HG03066 (cell line): ENCODE results near the gene KRT28.
"Not testable (repeated sequence)": the region's sequence is repeated elsewhere in the genome, so short reads cannot be mapped to it uniquely, and the experiment has no call there.

Experiments
- ATAC-seq: cut with Tn5 transposase; IDR thresholded peaks from one replicate; pipeline ENCODE4 v1.9.1; 2021; ENCODE audit warnings: low read depth; ENCODE audit not compliant: unreplicated experiment

KRT28 gene

DNA sequence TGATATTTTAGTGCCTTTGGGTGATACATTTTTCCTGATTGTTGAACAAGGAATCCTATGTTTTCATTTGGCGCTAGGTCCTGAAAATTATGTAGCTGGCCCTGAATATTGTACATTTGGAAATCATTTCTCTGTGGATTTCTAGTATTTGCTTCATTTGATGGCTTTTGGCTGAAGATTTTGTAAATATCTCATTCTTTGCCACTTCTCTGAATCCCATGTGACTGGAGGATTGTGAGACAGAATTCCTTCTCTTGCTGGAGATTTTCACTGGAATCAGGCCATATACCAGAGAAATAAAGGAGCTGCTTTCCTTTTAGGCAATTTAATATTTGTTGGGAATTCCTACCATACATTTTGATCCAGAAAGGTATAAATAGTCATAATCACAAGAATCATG, 8.6 kb downstream of the KRT28 start:
- ATAC-seq = no peak

DNA sequence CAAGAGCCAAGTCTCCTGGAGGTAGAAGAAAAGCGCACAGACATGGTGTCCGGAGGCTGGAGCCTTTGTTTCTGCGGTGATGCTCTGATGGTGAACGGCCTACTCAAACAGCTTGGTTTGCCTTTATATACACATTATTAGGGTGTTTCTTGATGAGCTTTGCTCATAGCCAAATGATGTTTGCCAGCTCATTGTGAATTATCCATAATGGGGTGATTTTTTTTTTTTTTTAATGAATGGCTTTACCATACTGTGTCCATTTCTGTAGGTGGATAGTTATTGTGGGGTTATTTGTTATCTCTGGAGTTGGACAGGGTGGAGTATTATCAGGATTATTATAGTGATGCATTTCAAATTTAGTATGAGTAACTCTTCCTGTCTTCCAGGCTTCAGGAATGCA, 17.3 kb downstream of the KRT28 start, which contains the start of gene KRT27:
Gene KRT27, minus strand, starts transcription at position 101 of the 400 bp plus-strand sequence. Its CDS starts 57 bp downstream, at position 44.
- no peak for ATAC-seq

DNA sequence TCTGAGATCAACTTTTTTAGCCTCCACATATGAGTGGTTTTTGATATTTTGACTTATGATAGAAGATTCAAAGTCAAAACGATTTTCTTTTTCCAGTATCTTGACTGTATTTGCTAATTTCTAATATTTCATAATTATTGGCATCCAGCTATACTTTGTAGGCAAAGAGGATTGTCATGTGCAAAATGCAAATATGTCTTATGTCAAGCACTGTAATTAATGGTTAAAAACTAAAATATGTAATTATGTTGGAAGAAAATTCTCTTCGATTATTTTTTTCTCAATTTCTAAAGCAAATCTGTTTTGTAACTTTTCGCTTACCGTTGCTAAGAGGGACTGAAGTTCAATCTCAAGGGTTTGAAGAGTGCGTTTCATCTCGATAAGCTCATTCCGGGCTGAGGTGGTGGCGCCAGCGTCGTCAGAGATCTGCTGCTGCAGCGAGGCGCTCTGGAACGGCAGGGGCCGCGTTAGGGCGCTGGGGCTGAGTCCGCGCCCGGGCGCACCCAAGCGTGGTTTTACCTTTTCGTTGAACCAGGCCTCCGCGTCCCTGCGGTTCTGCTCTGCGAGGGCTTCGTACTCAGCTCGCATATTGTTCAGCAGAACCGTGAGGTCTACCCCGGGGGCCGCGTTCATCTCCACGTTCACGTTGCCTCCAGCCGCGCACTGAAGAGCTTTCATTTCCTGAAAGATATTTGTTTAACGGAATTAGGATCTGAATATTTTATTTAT, 20.4 kb downstream of the KRT28 start:
- no peak for ATAC-seq

DNA sequence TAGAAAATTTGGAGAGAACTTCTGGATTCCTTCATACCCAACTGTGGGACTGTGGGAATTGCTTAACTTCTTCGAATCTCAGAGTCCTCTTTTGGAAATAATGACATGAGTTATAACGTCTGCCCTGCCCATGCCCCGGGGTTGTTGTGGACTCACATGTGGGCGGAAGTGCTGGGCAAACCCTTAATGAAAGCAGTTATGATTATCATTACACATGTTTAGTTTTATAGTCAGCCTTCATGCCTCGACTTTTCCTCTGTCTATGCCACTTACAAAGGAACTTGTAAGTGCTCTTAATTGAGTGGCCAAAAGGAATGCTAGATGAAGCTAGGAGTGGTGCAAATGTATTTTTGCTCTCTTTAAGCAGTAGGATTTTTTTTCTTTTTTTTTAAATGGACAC, 21.3 kb downstream of the KRT28 start:
- no peak for ATAC-seq

DNA sequence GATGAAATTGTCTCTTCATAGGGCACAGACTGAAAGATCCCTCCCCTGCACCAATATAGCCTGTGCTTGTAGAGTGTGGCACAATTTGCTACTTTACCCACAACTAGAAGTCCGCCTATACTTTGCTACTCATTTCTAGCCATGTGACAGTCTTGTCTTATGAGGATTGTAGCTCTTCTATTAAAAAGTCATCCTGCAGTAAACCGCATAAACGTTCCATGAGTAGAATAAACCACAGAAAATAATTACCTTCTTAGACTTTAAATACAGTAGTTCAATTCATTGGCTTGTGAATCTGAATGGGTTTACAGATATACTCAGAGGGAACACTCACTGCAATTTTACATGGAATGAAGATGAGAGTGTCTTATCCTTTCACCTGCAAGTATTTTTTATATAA, 21.8 kb downstream of the KRT28 start:
- ATAC-seq = no peak

DNA sequence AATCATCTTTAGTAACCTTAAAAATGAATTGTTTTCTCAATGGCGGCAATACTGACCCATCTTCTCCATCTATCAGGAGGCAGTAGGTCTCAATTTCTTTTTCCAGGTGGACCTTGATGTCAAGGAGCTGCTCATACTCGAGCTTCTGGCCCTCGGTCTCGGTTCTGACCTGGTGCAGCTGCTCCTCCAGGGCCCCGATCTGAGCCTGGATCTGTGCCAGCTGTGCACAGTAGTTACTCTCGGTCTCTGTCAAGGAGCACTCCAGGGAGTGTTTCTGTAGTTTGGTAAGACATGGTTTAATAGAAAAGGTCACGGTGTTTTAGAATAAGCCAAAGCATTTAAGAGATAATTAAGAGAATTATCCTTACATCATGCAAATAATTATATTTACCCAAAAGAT, 22.3 kb downstream of the KRT28 start:
- no peak for ATAC-seq

DNA sequence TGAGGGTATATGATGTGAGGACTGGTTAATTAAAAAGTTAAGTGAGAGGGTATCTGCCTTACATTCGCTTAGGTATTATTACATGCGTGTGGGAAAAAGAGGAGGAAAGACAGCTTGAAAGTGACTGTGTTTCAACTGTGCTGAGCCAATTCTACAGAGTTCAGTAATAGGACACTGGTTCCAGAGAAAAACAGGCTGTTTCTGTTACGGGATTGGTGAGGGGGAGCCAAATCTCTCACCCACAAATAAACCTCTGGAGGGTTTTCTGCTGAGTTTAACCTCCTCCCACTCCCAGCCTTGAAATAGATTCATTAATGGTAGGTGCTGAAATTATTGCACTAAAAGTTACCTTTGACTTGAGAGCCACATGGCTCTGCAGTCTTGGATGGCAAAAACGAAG, 23.8 kb downstream of the KRT28 start:
- no peak for ATAC-seq

DNA sequence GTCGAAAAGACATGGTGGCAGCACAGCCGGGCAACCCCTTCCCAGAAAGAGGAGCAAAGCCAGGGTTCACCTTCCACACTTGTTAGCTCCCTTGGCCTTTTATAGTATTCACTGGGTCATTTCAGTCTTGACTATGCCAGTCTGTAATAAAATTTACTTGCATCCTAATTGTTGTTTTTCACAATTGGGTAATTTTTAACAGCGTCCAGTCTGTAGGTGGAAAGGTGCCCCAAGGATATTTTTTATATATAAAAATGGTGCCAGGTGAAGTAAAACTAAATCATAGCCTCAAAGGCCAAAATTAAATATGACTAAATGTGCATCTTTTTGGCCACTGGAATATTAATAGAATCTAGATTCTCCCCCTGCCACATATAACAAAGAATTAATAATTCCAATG, 27.7 kb downstream of the KRT28 start, which contains the start of gene KRT26:
Gene KRT26, minus strand, starts transcription at position 101 of the 400 bp plus-strand sequence. Its CDS starts 88 bp downstream, at position 13.
- ATAC-seq = no peak

DNA sequence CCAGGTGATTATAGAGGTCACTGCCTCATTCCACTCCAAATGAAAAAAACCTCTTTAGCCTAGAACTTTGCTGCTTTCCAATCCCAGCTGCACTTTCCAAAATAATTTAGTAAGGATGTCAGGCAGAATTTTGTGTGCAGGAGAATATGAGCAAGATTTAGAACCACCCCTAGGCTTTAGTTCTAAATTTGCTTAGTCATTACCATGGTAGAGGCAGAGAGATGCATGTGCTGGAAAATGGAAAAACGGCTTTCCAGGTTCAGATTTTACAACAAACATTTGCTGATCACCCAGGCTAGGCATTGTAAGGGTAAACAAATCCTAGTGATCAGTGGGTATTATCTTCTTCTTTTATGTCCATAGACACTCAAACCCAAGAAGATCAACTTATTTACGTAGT, 34.1 kb downstream of the KRT28 start:
- no peak for ATAC-seq

DNA sequence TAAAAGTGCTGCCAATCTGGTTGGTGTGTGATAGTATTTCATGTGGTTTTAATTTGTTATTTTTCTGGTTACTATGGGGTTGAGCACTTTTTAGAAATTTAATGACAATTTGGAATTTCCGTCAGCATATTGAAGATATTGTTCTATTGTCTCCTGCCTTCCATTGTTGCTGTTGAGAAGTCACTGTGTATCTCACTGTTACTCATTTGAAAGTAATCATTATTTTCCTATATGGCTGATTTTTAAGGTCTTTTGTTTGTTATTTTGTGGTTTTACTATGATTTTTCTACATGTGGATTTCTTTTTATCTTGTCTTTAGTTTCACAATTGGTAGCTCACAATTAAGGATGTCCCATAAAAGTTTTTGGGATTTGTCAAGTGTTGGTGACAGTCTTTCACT, 36.0 kb downstream of the KRT28 start:
- no peak for ATAC-seq

DNA sequence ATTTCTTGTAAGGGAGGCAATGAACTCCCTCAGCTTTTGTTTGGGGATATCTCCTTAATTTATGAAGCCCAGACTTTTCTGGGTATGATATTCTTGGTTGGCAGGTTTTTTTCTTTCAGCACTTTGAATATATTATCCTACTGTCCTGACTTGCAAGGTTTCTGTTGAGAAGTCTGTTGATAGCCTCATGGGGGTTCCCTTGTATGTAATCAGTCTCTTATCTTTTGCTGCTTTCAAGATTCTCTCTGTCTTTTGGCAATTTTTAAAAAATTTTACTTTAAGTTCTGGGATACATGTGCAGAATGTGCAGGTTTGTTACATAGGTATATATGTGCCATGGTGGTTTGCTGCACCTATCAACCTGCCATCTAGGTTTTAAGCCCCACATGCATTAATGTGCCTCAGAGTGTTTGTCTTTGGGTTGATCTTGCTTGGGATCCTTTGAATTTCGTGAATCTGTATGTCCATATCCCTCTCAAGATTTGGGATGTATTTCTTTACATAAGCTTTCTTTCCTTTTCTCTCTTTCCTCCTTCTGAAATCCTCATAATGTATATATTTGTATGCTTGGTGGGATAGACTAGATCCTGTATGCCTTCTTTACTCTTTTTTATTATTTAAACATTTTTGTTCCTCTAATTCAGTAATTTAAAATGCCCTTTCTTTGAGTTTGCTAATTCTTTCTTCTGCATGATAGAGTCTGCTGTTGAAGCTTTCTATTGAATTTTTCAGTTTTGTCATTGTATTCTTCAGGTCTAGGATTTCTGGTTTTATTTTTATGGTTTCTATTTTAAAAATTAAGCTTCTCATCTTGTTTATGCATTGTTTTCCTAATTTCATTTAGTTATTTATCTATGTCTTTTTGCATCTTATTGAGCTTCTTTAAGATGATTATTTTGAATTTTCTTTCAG, 39.4 kb downstream of the KRT28 start:
- ATAC-seq = no peak

DNA sequence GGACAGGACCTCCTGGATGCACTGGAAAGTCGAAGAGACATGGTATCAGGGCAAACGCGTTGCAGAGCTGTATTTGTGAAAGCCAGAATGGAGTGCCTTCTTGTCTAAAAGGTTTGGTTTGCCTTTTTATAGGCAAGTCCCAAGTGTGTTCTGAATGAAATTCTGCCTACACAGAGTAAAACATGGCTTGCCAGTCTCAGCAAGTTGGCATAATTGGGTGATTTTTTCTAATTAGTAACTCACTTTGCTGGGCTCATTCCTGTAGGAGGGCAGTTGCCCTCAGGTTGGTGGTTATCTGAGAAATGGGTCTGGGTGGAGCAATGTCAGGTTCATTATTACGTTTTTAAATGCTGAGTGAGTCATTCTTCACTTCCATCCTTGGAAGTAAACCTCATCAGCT, 44.5 kb downstream of the KRT28 start, which contains the start of gene KRT25:
Gene KRT25, minus strand, starts transcription at position 101 of the 400 bp plus-strand sequence. Its CDS starts 60 bp downstream, at position 41.
- no peak for ATAC-seq

DNA sequence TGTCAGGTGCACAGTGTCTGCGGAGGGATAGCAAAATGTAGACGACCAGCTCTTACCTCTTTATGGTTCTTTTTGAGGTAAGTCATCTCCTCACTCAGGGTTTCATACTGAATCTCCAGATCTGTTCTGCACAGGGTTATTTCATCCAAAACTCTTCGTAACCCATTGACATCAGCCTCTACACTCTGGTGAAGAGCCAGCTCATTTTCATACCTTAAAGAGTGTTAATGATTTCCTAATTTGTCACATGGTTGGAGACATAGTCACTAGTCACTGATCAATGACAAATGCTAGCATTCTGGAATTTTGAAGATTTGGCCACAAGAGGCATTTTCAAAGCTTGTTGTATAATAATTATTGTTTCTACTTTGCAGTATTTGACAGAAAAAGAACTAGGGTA, 46.0 kb downstream of the KRT28 start:
- ATAC-seq = no peak

DNA sequence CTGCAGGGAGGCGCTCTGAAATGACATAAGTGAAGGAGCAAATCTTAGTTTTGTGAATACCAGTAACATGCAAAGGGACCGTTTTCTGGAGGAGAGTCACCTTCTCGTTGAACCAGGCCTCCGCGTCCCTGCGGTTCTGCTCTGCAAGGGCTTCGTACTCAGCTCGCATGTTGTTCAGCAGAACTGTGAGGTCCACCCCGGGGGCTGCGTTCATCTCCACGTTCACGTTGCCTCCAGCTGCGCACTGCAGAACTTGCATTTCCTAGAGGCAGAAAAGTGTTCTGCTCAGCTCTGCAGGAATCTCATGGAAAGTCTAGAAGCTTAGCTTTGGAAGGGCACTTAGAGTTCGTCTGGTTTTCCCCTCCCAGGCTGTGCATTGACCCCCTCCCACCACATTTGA, 48.7 kb downstream of the KRT28 start:
- no peak for ATAC-seq

DNA sequence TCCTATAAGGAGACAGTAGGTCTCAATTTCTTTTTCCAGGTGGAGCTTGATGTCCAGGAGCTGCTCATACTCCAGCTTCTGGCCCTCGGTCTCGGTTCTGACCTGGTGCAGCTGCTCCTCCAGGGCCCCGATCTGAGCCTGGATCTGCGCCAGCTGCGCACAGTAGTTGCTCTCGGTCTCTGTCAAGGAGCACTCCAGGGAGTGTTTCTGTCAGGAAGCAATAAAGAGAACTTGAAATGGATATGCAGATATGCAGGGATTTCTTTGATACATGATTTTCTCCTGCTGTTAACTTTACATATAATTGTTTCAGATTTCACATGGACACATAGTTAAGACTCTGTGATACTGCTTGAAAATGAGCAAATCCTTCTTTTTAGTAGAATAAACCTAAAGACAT, 49.4 kb downstream of the KRT28 start:
- ATAC-seq = no peak

DNA sequence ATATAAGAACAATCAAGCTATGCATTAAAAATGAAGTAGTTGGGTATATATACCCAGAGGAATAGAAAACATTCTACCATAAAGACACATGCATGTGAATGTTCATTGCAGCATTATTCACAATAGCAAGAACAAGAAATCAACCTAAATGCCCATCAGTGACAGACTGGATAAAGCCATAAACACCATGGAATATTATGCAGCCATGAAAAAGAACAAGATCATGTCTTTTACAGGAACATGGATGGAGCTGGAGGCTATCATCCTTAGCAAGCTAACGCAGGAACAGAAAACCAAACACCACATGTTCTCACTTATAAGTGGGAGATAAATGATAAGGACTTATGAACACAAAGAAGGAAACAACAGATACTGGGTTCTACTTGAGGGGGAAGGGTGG, 51.1 kb downstream of the KRT28 start:
- ATAC-seq = not testable (repeated sequence)
